Mammary epithelial cell (primary cell): Measurements from ENCODE around the gene FMR1.

Source experiments
- CTCF ChIP-seq, 2 donors: IDR thresholded peaks in 1 of 2; conservative IDR thresholded peaks in 1 of 2; 2 replicates each; pipeline ENCODE4 v1.5.1; 2011 to 2012; ENCODE audit warnings: inconsistent platforms in 2 of 2, low read length in 2 of 2, mild to moderate bottlenecking in 2 of 2, control low read depth in 1 of 2, low read depth in 1 of 2; ENCODE audit not compliant: insufficient read depth in 1 of 2; ENCODE audit errors: extremely low read depth in 1 of 2
- EZH2 ChIP-seq: IDR thresholded peaks from 2 replicates; pipeline ENCODE4 v1.6.1; 2012; ENCODE audit warnings: low read length, inconsistent platforms, borderline replicate concordance

- no peak for TF ChIP-seq CTCF (conservative IDR thresholded peaks at IDR 0.05 in 1 of 2, IDR thresholded peaks at IDR 0.05 in 1 of 2; ENCODE audit: extremely low read depth in 1 of 2, insufficient read depth in 1 of 2, low read depth in 1 of 2, low read length in 2 of 2)
- TF ChIP-seq EZH2, result no peak
Observed at GRCh38 chrX:147950352-147950751, 38.6 kb downstream of the FMR1 start.
